Tibial nerve (tissue), 4 donors: ENCODE measurements around the gene EXOC3L1.

Experiments used
- CTCF ChIP-seq, 5 experiments: fragments of 200-600 bp in 3 of 5; fragments of 450-650 bp in 2 of 5; sonication (generic) in 3 of 5; IDR thresholded peaks; one replicate each; pipeline ENCODE4 v1.5.1; 2016 to 2019; ENCODE audit warnings: antibody characterized with exemption in 5 of 5, mild to moderate bottlenecking in 3 of 5, moderate library complexity in 2 of 5
- EP300 ChIP-seq, 2 donors: sonication (generic); formaldehyde crosslinking; IDR thresholded peaks; one replicate each; pipeline ENCODE4 v1.6.1; 2017; ENCODE audit warnings: antibody characterized with exemption in 2 of 2, mild to moderate bottlenecking in 1 of 2

DNA sequence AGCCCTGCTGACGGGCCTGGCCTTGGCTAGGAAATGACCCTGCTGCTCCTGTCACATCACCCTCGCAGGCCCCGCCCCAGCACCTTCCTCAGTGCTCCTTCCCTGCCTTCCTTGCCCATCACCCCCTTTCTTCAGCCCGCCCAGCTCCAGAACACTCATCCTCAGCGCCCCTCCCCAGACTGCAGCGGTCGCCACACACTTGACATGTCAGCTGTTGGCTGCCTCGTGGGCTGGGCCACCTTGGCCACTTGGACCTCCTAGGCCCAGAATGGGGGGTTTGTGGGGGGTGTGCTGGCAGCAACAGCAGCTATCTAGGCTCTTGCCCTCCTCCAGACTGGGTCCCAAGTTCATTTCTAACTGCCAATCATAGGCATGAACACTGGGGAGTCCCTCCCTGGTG lies 19.6 kb upstream of the EXOC3L1 start:
- no peak for TF ChIP-seq CTCF (IDR thresholded peaks at IDR 0.05)
- no peak for TF ChIP-seq EP300 (IDR thresholded peaks at IDR 0.05)
